NCI-H1092 (cell line): Measurements from ENCODE around the gene ERN1.
A peak's percentile ranks its signal among the peaks of the same experiment; 100 is the strongest.

Experiments used
- DNase-seq: peaks from one replicate; lab custom pipeline; 2025; lab: John Stamatoyannopoulos, UW

The ERN1 gene

DNA sequence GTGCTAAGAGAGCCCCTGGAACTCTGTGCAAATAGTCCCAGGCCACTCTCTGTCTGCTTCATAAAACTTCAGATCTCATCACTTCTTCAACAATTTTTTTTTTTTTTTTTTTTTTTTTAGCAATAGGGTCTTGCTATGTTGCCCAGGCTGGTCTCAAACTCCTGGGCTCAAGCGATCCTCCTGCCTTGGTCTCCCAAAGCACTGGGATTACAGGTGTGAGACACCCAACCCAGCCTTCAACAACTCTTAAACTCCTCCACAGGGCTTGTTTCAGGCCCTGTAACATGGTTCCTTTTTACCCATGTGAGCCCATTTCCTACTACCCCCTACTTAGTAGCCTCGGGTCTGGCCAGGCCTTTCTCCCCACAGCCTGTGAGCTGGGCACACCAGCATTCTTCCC is 70.2 kb downstream of the ERN1 start:
- no peak for DNase-seq

DNA sequence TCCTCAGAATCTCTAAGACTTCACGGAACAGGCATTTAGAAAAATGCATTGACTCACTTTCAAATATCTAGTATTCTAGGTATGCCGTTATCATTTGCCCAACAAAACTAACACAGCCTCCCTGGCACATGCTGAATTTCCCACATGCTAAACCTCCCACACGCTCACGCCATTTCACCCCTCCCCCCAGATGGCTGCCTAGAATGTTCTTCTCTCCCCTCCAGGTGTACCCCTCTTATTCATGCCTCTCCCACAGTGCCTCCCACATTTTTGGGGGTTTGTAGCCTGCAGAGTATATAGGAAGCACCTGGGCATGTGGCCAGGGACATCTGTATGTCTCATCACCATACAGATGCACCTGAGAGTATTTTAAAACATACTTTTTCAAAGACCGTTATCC is 71.3 kb downstream of the ERN1 start:
- DNase-seq = no peak

DNA sequence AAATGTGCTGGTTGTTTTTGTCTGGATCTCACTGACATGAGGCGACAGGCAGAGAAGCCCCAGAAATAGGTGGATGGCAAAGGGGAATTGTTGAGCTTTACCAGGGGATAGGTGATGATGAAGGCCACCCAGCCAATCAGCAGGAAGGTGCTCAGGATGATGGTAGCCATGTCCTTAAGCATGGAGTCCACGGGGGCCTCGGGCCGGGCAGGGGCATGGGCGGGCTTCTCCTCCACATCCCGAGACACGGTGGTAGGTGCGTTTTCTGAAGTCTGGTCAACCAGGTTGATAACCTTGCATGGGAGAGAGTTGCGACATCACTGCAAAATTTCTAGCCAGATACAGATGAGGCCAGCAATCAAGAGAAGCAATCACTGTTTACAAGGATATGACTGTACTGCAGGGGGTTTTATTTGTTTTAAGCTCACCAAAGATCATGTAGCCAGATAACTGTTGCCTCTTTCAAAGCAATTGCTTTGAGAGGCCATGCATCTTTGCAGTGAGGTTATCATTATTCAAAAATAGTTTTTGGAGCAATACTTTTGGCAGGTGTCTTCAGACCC is 72.2 kb downstream of the ERN1 start:
- DNase-seq = no peak

- DNase-seq = no peak
These were observed 73.5 kb downstream of the ERN1 start for GRCh38 chr17:64056269-64057005.

- no peak for DNase-seq
These were observed 74.5 kb downstream of the ERN1 start for GRCh38 chr17:64055183-64056142.

GRCh38 chr17:64054304-64054703 is 75.6 kb downstream of the ERN1 start:
- DNase-seq = no peak

GRCh38 chr17:64053101-64053500 is 76.8 kb downstream of the ERN1 start:
- no peak for DNase-seq

DNA sequence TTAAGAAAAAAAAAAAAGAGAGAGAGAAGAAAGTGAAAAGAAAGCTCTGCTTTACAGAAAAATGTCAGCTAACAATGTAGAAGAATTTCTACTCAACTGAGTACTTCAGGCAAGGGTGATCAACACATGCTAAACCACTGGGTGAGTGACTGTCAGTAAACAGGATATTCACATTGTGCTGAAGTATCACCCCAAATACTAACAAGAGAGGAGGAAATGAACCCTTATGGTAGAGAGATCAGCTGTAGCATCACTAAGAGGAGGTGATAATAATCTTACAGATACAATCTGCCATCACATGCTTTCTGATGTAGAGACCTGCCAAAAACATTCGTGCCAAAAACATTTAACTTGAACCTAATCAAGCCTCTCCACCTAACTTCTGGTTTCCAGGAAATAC is 78.8 kb downstream of the ERN1 start:
- no peak for DNase-seq

DNA sequence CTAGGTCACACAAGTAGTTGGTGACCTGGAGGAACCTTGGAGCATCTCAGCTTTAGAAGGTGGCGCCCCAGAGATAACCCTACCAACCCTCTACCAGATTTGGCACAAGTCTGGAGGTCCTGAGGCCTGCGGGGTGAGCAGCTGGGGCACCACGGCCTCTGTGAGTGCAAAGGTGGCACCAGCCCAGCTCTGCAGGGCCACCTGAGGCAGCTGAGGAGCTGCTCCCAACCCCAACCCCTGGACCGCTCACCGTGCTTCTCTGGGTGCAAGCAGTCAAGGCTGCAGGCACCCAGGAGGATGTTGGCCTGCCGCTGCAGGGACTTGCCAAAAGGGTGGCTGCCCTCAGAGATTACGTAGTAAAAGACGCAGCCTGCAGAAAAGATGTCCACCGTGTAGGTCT is 81.1 kb downstream of the ERN1 start:
- DNase-seq = no peak

DNA sequence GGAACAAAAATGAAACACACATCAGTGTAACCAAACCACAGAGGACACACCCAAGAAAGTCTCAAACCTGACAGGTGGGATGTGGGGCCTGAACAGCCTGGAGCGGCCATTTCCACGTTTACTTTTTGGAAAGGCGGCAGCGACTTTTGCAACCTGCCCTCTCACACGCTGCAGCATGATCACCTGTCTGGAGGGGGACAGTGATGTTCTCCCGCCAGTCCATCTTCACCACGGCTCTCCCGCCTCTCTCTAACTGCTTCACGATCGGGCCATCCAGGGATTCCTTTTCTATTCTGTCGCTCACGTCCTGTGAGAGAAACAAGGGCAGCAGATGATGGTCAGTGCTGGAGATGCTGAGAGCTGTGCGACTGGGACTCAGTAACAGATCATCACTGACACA is 84.8 kb downstream of the ERN1 start:
- no peak for DNase-seq

DNA sequence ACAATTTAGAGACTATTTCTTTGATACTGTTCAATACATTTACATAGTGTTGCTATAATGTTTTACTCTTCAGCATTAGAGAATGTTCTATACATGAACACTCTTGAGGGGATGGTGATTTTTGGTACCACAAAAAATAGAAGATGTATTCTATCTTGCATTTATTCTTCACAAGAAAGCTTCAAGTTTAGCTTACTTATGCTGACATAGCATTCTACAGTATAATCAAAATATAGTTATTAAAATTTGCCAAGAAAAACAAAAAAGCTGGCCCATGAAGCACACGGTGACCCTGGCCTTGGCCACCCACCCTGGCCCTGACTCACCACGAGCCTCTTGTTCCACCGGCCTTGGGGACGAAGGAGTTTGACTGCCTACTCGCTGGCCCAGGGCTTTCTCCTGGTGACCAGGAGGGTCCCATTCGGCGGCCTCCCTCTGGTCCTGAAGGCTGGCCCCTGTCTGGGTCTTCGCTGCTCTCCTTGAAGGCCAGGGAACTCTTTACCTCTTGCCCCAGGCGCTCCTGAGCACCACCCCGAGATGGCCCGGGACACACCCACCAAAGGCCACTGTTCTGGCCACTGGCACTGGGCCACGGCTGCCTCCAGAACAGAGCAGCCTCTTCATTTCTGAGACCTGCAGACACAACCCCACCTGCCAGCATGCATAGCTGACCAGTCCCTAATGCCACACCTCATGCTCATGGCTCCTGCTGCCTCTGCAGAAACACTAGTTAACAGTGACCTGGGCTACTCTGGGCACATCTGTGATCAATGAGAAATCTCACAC is 87.1 kb downstream of the ERN1 start:
- DNase-seq = no peak

DNA sequence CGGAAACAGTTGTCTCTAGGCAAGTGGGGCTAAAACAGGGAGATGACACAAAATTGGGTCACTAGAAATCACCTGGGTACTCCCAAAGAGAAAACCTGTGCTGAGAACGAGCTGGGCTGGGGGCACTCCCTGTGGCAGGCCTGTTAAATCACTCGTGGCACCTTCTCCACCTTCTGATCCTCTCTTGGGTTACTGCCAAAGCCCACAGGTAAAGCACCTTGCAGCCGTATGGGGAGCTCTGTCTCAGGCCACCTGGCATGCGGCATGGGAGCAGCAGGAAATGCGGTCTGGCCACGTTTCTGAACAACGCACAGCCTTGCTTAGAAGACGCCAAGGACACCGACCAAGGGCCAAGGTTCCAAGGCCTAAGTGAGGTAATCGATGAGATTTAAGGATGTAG is 88.0 kb downstream of the ERN1 start:
- no peak for DNase-seq

- DNase-seq = no peak
These were observed 89.7 kb downstream of the ERN1 start for GRCh38 chr17:64040206-64040605.

DNA sequence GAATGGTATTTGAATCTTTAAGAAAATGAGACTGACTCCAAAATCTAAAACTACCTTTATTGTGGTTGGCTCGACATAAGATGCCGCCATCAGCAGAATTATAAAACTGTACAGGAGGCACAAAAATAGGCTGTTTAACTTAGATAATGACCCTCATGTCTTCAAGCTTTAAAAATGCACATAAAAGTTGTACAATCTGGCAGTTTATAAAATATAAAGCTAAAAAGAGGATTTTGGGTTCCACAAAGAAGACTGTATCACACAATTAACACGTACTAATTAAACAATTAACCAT is 90.9 kb downstream of the ERN1 start:
- DNase-seq = no peak

DNA sequence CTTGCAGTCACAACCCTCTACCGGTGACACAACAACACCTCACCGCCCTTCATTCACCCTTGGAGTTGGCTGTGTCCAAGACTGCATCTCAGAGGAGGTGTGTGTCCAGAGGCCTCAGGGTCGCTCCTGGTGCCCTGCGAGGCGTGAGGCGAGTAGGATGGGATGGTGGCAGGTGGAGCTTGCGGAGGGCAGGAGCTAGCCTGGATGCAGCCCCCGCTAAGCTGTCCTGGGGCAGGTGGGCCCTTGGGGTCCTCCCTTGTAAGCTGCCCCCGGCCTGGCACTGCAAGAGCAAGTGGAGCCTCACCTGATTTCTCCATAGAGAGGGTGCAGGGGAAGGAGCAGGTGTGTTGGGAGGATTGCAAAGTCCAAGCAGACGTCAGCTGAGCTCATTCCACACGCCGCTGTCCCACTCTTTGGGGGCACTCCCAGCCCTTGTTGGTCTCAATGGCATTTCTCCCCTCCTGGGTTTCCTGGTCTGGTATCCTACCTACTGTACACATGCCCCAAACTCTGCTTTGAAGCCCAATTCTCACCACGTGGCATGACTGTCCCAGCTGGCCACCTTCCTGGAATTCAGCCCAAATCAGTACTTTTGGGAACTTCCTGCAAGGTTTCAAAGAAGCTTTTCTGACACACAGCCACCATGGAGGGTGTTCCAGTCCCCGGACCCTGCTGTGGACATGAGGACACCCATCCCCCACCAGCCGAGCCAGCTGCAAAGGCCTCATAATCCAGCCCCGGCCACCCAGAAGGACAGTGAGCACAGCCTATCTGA is 91.4 kb downstream of the ERN1 start:
- no peak for DNase-seq

GRCh38 chr17:64037802-64038201 is 92.1 kb downstream of the ERN1 start:
- no peak for DNase-seq

DNA sequence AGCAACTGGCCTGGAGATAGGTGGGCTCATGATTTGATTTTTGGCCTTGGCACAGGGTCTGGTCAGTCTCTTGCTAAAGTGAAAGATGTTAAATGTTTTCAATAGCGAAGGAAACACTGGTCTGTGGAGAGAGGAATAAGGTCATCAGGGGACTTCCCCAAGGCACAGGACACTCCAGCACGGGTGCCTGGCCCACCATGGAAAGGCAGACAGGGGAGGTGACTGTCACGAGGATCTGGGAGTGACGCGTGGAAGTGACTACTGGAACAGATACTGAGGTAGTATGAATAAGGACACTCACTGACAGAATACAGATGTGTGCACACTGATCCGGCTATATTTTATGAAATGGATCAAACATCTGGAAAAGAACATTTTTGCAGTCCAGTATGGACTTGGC is 92.8 kb downstream of the ERN1 start:
- no peak for DNase-seq

DNA sequence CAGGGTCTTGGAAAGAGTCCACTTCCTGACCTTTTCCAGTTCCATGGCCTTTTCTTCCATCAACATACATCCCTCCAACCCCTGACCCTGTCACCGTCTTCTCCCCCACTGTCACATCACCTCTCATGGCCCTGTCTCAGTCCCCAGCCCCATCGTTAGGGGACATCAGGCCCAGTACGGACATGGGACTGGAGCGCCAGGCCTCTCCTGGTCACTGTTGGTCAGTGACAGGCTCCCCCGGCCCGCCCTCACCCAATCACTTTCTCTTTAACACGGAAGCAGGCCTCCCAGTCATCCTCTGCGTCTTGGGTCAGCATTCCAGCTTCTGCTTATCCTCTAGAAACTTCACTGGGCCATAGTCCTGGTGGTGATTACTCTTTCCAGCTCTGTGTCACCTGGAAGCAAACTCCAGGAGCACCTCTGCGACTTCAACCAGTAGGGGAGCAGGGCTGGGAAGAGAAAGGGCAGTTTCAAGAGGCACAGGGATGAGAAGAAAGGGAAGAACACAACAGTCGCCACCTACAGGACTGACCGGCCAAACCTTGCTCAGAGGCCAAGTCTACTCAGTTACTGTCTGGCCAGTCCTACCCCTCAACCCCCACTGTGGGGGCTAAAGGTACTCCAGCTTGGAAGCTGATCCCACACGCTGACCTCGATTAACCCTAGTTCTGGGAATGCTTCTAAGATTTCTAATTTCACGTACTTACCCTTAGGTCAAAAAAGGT is 93.6 kb downstream of the ERN1 start:
- no peak for DNase-seq

DNA sequence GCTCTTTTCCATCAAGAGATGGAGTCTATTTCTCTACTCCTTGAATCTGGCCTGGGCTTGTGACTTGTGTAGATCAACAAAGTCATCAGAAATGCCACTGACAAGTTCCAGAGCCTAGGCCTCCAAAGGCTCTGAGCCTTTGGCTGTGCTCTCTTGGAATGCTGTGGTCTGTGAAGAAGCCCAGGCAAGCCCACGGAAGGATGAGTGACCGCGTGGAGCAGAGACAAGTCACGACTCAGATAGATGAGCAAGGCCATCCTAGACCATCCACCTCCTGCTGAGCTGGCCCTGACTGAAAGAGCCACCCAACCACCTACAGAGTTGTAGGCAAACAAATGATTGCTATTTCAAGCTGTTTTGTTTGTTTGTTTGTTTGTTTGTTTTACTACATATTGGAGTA is 97.9 kb downstream of the ERN1 start:
- no peak for DNase-seq

DNA sequence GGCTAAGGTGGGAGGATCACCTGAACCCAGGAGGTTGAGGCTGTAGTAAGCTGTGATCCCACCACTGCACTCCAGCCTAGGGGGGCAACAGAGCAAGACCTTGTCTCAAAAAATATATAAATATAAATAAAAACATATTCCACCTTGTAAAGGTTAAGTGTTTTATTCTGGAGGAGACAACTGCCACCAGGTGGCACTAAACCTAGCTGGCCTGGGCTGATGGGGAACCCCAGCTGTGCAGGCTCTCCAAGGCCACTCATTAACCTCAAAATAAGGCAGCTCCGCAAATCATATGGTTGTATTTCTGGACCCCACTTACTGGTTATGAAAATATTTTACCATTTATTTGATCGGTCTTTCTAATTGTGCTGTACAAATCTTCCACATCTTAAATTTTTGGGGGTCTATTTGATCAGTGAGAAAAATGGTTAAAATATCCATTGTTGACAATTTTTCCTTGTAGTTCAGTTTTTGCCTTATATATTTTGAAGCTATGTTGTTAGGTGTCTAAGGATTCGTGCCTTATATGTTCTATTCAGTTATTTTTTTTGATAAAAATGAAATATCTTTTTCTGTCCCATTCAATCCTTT is 101.0 kb downstream of the ERN1 start:
- peak; percentile 6 for DNase-seq
